Hematopoietic multipotent progenitor cell (in vitro differentiated cells): Measurements from ENCODE around the gene MISFA. TPM values are rescaled to one million over a fixed set of nuclear protein-coding genes. Genes with fewer than 3 reads are reported as not detected.
"Not testable (repeated sequence)": the region's sequence is repeated elsewhere in the genome, so short reads cannot be mapped to it uniquely, and the experiment has no call there.

Source experiments
- DNase-seq, 3 donors: peaks; one replicate each; pipeline ENCODE4 v3.0.0-alpha.2; 2011 to 2015; ENCODE audit warnings: low read depth in 2 of 3, low spot score in 2 of 3
- total RNA-seq: library from RNA; depleted of rRNA; stranded (reverse); fragments of >200 nt; gene quantifications from one replicate; pipeline ENCODE4 v1.2.3, GENCODE V29; 2012

The MISFA gene
- total RNA-seq: not detected

GRCh38 chr11:18599739-18600230 lies at the start of gene MISFA:
MISFA (plus strand) TSS chr11:18599789; CDS start chr11:18599929, 140 bp downstream.
- no peak for DNase-seq

DNA sequence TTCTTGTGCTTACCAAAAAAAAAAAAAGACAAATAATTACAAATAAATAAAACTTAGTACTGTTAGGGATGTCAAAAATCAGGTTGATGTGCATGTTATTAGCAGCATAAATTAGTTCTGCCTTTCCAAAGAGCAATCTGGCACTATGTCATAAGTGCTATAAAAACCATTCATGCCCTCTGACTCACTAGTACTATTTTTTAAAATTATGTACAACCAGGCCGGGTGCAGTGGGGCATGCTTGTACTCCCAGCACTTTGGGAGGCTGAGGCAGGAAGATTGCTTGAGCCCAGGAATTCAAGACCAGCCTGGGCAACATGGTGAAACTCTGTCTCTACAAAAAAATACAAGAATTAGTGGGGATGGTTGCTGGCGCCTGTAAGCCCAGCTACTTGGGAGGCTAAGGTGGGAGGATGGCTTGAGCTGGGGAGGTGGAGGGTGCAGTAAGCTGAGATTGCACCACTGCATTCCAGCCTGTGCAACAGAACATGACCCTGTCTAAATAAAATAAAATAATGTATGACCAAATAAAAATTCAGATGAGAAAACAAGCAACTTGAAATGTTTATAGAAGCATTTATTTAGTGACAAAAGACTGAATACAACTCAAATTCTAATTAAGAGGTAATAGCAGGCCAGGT lies 36.4 kb upstream of the MISFA start:
- DNase-seq: no peak

DNA sequence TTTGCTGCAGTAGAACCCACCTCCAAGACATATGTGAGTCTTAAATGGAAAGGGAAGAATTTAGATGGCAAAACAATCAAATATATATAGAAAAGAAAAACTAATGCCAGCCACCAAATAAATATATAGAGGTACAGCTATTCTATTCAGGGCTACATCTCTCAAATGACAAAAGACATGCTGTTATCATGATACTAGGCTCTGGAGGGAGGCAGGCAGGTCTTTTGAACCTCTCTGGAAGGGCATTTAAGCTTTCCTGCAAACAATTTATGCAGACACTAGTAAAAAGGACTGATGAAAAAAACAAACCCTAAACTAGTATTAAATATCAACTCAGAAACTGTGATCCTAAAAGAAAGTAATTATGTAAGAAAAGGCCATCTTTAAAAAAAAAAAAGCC lies 35.4 kb upstream of the MISFA start:
- DNase-seq: no peak

GRCh38 chr11:18566406-18566805 lies 33.2 kb upstream of the MISFA start:
- DNase-seq: no peak

DNA sequence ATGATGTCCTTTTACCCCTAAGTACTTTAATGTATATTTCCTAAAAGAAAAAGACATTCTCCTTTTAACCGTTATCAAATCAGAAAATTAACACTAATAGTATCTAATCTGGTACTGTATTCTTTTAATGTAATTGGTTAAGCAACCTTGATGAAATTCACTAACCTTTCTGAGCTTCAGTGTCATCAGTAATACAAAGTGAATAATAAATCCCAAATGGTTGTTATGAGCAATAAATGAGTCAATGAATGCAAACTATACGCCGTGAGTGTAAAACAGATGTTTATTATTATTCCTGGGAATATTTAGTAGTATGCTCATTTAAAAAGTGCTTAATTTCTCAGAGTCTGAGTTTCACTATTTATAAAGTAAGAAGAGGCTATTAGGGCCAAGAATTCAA lies 32.5 kb upstream of the MISFA start:
- DNase-seq: no peak

DNA sequence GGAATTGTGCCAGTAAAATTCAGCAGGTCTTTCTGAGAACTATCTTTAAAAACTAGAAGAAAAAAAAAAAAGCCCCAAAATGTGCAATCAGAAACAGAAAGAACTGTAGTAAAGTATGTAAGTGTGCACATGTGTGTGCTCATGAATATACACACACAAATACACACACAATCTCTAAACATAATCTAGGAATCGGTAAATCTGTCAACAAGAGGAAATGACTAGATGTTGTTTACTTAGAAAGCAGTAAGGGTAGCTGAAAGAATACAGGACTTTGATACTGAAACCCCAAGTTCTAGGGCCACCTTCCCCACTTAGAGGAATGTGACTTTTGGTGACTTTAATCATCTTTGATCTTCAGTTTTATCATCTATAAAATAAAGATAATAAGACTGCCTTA lies 24.2 kb upstream of the MISFA start:
- no peak for DNase-seq

GRCh38 chr11:18578975-18579598 lies 20.5 kb upstream of the MISFA start:
- DNase-seq: peak in 2 of 3 donors; percentile 3 to 36

- no peak for DNase-seq
Measured at GRCh38 chr11:18580113-18580766, 19.3 kb upstream of the MISFA start.

DNA sequence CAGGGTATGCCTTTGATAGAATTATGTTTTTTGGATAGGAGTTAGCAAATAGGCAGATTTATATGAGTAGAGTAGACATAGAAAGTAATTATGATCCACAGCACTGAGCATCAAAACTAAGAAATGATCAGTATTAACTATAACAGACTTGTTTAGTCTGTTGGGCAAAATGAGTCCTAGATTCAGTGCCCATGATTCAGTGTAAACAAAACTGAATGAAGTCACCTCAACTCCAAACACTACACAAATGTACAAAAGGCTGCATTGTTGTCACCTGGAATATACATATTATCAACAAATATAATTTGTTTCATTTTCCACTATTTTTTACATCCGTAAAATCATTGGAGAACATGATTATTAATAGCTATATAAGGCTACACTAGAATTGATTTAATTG lies 17.8 kb upstream of the MISFA start:
- no peak for DNase-seq

DNA sequence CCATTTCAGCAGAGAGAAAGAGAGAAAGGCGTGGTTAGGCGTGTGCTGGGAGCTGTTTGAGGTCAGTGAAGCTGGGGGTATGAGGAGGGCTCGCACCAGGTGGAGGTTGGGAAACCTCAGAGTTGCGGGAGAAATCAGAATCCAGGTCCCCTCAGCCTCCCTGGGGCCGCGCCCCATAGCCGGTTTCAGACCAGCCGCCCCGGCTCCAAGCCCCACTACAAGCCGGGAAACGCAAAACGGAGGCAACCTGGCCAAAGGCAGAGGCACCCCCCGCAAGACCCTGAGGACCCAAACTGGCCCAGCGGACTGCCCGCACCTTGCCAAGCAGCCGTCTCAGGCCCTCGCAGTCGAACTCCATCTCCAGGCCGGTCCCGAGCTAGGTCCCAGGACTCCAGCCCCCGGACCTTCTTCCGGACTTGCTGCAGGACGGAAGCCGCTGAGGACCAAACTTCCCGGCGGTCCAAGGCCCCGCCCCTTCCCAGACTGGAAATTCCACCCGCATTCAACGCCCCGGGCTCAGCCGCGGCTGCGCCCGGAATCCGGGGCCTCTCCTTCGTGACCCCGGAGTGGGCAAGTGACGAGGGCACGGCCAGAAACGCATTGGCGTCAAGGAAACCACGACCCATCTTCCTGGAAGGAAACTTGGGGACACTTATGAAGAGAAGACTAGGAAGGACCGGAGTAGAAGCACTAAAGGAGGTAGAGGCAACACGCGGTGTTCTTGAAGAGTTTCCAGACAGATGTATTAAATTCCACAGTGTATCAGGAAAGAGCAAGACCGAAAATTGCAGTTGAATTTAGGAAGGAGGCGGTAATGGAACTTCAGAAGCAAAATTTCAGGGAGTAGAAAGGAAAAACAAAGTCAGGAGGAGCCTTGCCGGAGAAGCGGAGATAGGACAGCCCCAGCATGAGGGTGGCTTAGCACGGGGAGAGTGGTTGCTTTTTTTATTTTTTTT lies 11.0 kb upstream of the MISFA start, which contains the start of gene UEVLD:
Gene UEVLD (minus strand): TSS at position 438 of the 956 bp plus-strand sequence. CDS start 80 bp downstream, at position 358.
- DNase-seq: peak; percentile 31 to 54 (median 37)

DNA sequence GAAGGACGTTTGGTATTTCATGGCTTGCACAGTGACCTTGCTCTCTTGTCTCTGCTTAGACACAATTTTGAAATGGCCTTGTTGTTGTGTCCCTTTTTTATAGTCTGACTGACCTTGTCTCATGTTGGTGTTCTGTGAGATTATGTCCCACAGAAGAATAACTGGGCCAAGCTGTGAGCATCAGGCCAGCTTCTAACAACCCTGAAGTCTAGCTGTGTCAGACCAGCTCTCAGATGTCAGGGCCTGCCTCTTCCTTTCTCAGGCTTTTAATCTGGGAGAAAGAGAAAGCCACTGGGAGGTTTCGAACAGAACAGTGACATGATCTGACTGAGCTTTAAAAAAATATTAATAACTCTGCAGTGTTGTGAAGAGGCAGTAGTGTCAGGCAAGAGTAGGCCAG lies 9.0 kb upstream of the MISFA start:
- no peak for DNase-seq

- not testable (repeated sequence) for DNase-seq
Measured at GRCh38 chr11:18594088-18594487, 5.5 kb upstream of the MISFA start.

DNA sequence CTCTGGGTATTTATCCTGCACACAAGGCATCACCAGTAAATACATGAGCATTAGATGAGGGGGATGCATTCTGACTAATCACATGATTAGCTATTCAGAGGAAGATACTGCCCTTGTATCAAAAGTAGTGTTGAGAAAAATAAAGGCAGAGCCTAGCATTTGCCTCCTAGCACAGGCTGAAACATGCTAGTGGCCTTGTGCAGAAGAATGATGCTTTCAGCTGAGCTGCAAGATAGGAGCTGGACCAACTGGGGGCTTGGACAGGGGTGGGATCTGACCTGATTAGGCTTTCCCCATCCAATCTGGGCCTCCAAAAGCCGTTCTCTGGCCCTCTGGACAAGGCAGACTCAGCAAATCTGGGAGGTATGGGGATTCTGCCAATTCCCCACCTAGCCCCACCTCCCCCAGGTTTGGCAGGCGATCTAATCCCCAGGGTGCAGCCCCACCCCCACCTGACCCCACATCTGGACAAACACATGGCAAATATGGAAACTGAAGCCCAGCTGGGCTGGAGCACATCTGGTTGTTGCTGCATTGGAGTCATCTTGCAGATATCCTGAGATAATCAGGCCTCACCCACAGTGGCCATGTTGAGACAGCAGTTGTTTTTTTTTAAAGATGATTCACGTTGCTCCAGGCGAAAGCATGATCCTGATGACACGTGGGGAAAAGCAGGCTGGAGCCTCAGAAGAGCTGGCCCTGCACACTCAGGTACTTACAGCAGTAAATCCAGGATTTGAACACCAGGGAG lies 4.4 kb upstream of the MISFA start:
- no peak for DNase-seq

DNA sequence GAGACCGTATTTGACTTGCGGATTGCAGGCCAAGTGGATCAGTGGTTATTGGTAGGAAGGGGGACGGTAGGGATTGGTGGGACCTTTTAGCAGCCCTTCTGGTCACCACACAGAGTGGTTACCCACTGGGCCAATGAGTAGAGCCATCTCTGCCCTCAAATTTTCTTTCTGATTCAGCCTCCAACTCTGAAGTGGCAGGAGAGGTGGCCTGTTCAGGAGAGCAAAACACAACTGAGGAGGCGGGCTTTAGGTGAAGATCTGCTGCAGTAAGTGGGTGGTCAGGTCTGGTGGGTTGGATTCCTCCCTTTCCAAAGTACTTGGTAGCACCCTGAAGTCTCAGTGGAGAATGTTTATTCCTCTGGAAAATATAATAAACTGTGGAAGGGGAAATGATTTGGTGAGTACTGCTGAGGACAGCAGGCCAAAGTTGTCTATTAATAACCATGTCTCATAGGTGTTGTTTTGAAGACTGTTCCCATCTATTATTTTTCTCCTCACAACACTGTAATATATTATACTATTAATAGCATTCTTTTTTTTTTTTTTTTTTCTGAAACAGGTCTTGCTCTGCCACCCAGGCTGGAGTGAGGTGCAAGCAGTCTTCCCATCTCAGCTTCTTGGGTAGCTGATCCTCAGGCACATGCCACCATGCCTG lies 1.5 kb downstream of the MISFA start:
- no peak for DNase-seq

- no peak for DNase-seq
Measured at GRCh38 chr11:18608376-18608775, 8.8 kb downstream of the MISFA start.

- no peak for DNase-seq
Measured at GRCh38 chr11:18611196-18611595, 11.6 kb downstream of the MISFA start.

GRCh38 chr11:18612394-18612793 lies 12.8 kb downstream of the MISFA start:
- no peak for DNase-seq

- no peak for DNase-seq
Measured at GRCh38 chr11:18614667-18615066, 15.1 kb downstream of the MISFA start.

- DNase-seq: peak in 2 of 3 donors; percentile 41 to 82
Measured at GRCh38 chr11:18615628-18616392, 16.2 kb downstream of the MISFA start.
